ENCODE data around the gene KCNQ2.

Gene KCNQ2

GRCh38 chr20:63417097-63417737 is 55.2 kb downstream of the KCNQ2 start:
- DNase-seq (ENCODE audit: low spot score), result no peak

GRCh38 chr20:63416631-63417030 is 55.8 kb downstream of the KCNQ2 start:
- no peak for DNase-seq (ENCODE audit: low spot score)

- DNase-seq (ENCODE audit: low spot score), result no peak
These were observed 56.6 kb downstream of the KCNQ2 start for GRCh38 chr20:63415647-63416391.

DNA sequence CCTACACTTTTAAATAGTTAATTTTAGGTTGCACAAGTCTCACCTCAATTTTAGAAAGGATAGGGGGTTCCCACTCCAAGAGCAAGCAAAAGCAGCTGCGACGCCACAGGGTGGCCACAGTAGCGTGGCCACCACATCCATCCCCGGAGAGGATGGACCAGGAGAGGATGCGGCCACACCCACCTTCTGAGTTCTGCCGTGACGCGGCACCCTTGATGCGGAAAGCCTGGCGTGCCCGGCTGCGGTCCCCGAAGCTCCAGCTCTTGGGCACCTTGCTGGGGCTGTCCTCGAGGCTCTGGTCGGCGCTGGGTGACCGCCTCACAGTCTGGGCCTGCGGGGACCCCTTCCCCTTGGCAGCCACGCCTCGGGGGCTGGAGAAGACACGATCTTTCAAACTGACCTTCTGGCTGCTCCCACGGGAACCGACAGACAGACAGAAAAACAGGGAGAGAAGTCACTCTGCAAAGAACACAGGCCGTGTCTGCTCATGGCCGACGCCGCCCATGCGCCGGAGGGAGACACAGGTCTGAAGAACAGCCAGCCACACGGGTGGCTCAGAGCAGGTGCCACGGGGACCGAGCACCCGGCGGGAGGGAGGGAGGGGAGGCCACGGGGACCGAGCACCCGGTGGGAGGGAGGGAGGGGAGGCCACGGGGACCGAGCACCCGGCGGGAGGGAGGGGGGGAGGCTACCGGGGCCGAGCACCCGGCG is 57.6 kb downstream of the KCNQ2 start:
- DNase-seq (ENCODE audit: low spot score), result no peak

GRCh38 chr20:63413963-63414684 is 58.3 kb downstream of the KCNQ2 start:
- DNase-seq (ENCODE audit: low spot score), result no peak

DNA sequence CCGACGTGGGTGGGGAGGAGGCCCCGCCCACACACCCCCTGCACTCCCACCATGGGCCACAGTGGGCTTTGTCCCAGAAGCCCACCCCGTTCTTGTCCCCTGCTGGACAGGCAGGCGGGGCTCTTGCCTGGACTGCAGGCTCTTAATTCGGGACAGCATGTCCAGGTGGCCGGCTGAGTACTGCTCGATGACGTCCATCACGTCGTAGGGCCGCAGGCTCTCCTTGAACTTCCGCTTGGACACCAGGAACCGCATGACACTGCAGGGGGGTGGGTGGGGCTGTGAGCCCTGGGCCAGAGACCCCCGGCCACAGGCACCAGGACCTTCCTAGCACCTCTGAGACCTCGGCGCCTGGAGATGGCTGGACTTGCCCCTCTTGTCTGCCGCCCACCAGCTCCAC is 59.1 kb downstream of the KCNQ2 start:
- no peak for DNase-seq (ENCODE audit: low spot score)

GRCh38 chr20:63412889-63413288 is 59.6 kb downstream of the KCNQ2 start:
- no peak for DNase-seq (ENCODE audit: low spot score)

GRCh38 chr20:63411898-63412631 is 60.4 kb downstream of the KCNQ2 start:
- no peak for DNase-seq (ENCODE audit: low spot score)

DNA sequence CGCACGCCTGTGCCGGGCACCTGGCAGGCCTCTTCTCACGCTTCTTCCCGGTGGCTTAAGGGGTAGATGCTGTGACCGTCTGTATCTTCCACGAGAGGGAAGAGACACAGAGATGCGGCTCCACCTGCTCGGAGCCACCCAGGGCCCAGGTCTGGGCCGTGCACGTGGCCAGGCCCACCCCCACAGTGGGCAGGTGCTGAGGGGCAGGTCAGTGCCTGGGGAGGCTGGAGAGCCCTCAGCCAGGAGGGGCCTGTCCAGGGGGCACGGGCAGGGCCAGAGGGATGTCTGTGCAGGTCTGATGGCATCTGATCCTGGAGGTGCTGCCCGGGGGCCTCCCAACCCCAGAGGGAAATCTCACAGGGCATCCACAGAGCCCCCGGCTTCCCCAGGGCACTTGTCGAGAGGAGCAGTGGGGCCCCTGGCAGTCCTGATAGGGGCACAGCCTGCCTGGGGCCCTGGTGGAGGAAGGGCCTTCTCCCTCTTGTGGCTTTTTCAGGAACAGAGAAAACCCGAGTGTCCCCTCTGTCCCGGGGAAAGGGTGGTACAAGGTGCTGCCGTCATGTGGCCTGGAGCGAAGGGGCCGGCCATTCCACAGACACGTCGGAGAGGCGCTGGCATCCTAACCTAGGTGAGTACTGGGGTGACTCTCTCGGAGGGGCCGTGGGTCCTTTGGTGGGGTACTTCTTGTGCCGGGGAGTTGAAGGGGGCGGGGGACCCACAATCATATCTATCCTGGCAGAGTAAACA is 61.1 kb downstream of the KCNQ2 start:
- no peak for DNase-seq (ENCODE audit: low spot score)

DNA sequence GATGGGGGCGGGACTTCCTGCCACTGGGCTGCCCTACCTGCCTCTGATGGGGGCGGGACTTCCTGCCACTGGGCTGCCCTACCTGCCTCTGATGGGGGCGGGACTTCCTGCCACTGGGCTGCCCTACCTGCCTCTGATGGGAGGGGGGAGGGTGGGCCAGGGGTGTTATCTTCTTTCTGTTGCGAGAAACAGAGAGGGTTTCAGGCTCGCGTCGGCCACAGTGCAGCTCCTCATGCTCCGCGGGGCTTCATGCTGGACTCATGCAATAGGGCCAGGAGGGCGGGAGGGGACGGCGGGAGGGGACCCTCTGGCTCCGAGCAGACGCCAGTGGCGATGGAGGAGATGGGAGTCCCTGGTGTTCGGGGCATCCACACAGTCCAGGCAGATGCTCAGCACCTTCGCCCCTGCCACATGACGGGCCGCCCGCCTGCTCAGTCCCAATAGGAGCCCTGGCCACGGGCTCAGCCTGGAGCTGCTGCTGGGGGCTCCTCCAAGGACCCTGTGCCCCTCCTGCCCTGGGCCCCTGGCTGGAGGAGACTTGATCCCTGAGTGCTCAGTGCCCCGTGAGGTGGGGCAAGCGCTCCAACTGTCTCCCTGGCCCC is 62.5 kb downstream of the KCNQ2 start:
- no peak for DNase-seq (ENCODE audit: low spot score)

- no peak for DNase-seq (ENCODE audit: low spot score)
These were observed 63.2 kb downstream of the KCNQ2 start for GRCh38 chr20:63409066-63409833.

- no peak for DNase-seq (ENCODE audit: low spot score)
These were observed 63.8 kb downstream of the KCNQ2 start for GRCh38 chr20:63408684-63409046.

- DNase-seq (ENCODE audit: low spot score), result no peak
These were observed 64.3 kb downstream of the KCNQ2 start for GRCh38 chr20:63407928-63408683.

GRCh38 chr20:63406617-63407245 is 65.7 kb downstream of the KCNQ2 start:
- DNase-seq (ENCODE audit: low spot score), result no peak

DNA sequence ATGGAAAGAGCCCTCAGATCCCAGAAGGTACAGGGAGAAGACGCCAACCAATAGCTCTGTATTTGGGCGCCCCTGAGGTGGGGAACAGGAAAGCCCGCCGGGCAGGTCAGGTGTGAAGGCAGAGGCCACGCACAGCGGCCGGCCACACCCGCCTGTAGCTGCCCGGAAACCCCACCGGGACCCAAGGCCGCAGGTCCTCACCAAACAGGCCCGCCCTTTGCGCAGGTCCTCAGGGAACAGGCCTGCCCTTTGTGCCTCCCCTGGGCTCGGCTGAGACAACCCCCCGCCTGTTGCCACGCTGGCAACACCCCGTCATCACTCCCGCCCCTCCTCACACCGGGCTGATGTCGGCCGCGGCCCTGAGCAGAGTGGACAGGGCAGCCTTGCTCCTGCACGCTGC is 66.4 kb downstream of the KCNQ2 start:
- DNase-seq (ENCODE audit: low spot score), result no peak

- DNase-seq (ENCODE audit: low spot score), result no peak
These were observed 67.2 kb downstream of the KCNQ2 start for GRCh38 chr20:63405102-63405730.

DNA sequence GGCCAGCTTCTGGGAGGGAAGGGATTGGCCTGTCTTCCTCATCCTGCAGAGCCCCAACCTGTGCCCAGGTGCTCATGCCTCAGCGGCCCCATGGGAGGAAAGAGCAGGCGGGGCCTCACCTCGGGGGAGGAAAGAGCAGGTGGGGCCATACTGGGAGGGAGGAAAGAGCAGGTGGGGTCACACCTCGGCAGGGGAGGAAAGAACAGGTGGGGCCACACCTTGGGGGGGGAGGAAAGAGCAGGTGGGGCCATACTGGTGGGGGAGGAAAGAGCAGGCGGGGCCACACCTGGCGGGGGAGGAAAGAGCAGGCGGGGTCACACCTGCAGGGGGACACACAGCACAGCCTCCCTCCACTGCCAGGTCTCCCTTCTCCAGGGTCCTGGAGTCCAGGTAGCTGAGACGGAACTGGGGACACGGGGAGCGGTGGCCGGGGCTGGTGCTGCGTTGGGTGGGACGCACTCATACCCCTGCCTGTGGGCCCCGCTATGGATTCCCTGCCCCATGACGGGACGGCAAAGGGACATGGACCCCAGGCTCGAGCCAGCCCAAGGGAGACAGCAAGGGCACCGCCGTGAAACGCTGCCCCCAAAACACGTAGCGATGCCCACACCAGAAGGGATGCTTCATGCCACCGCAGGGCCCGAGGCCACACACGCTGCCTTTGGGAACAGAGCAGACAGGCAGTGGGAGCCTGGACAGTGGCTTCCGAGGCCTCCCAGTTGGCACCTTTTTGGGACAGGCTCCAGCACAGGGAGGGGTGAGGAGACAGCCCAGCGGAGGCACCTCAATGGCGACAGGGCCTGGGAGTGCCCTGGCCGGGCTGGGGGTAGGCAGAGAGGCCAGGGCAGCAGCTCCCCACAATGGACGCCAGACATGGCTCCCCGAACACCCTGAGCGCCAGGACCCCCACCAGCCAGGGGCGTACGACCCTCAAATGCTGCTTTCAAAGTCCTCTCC is 68.0 kb downstream of the KCNQ2 start:
- DNase-seq (ENCODE audit: low spot score), result no peak
